GM19328 (cell line): ENCODE measurements around the gene FAM240A.
"Not testable (repeated sequence)": the region's sequence is repeated elsewhere in the genome, so short reads cannot be mapped to it uniquely, and the experiment has no call there.

Experiments
- ATAC-seq: cut with Tn5 transposase; IDR thresholded peaks from one replicate; pipeline ENCODE4 v1.9.1; 2021; ENCODE audit warnings: mild to moderate bottlenecking, moderate library complexity; ENCODE audit not compliant: unreplicated experiment

FAM240A gene

GRCh38 chr3:46612324-46612723 is at the start of gene FAM240A:
Gene FAM240A (plus strand): TSS chr3:46612525. CDS start chr3:46612684, 159 bp downstream.
- no peak for ATAC-seq

- no peak for ATAC-seq
These were observed 47.9 kb upstream of the FAM240A start for GRCh38 chr3:46564190-46565021.

DNA sequence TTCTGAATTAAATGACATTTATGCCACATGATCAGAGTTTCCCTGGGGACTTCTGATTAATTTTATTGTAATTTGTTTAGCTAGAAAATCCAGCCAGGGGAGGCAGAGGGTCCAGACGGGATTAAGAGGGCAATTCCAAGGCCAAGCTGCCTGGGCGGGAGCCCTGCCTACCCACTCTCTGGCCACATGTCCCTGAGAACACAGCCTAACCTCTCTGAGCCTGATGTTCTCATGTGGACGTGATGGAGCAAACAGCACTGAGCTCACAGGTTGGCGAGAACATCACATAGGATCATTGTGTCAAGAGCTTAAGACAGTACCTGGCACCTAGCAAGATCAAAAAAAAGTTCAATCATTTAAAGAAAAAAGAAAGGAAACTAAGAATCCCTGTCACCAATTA is 47.2 kb upstream of the FAM240A start:
- ATAC-seq = no peak

DNA sequence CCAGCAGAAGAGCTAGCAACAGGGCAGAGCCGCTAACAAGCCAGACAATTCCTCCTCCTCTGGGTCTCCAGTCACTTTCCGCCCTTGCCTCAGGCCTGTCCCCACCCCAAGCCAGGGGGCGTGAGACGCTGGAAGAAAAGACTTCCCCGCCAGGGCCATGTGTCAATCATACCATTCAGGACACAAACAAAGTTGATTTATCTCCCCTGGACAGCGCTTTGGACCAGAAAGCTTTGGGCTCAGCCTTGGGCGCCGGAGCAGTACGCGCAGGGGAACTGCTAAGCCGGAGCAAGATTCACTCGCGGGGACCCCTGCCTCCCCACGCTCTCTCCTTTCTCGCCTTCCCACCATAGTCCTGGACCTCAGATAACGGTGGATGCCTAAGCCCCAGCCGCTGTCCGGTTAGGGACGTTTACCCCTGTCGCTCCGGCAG is 46.7 kb upstream of the FAM240A start:
- ATAC-seq = no peak

GRCh38 chr3:46566040-46566641 is 46.2 kb upstream of the FAM240A start, which contains the start of gene LRRC2:
Gene LRRC2 (minus strand): TSS chr3:46566302. CDS start chr3:46551591, 14,711 bp downstream.
- no peak for ATAC-seq

- ATAC-seq = no peak
These were observed 40.6 kb upstream of the FAM240A start for GRCh38 chr3:46571684-46572083.

DNA sequence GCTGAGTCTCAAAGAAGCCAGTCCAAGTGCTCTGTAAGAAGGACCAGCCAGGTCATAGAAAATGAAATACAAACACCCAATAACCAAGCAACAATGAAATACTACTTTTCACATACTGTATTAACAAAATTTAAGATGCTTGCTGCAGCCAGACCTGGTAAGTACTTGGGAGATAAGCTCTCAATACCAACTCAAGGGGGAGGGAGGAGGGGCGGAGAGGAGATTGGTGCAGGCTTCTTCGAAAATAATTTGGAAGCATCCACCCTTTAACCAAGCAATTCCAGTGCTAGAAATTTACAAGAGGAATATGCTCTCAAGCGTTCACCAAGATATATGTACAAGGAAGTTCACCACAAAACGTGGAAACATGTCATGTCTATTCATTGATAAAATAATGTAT is 38.6 kb upstream of the FAM240A start:
- ATAC-seq = no peak

DNA sequence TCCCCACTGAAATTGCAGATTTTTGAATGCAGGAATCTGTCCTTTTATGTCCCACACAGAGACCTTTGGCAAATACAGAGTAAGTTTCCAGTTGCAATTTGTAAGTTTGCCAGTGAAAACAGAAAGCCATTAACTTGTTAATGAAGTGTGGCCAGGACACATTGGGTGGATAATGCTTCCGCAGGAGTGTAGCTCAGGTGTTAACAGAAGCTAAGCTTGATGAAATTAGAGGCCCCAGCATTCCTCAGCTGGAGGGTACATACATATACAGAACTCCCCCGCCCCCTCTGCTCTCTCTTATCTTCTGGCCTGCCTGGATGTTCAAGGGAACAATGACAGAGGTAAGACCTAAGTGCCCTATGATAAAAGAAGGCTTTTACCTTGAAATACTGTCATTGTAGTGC is 38.1 kb upstream of the FAM240A start:
- no peak for ATAC-seq

- no peak for ATAC-seq
These were observed 37.3 kb upstream of the FAM240A start for GRCh38 chr3:46574881-46575576.

GRCh38 chr3:46575577-46576222 is 36.6 kb upstream of the FAM240A start:
- no peak for ATAC-seq

- no peak for ATAC-seq
These were observed 35.9 kb upstream of the FAM240A start for GRCh38 chr3:46576386-46576785.

DNA sequence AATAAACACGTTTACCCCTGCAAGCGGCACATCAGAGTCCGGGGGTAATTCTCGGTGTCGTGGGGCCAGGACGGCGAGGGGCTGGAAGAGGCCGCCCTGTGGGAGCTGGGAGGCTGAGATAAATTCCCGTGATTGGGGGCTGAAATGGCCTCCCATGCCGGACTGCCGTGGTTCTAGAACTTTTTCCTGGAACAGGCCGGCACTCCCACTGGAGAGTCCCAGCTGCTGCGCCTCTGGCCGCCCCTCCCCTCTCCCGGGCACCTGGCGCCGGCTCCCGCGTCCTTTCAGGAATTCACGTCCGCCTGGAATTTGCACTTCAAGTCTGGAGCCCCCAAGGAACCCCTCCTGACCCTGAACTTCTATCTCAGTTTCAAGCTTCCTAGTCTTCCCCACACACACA is 35.4 kb upstream of the FAM240A start:
- no peak for ATAC-seq

- not testable (repeated sequence) for ATAC-seq
These were observed 34.6 kb upstream of the FAM240A start for GRCh38 chr3:46577580-46578249.

GRCh38 chr3:46578973-46579755 is 33.2 kb upstream of the FAM240A start:
- no peak for ATAC-seq

- no peak for ATAC-seq
These were observed 32.5 kb upstream of the FAM240A start for GRCh38 chr3:46579756-46580286.

- ATAC-seq = no peak
These were observed 31.6 kb upstream of the FAM240A start for GRCh38 chr3:46580675-46581074.

GRCh38 chr3:46584598-46585467 is 27.5 kb upstream of the FAM240A start:
- no peak for ATAC-seq

- ATAC-seq = no peak
These were observed 26.3 kb upstream of the FAM240A start for GRCh38 chr3:46585799-46586693.
